H7 (cell line): ENCODE measurements around the gene ERN1. TPM values are rescaled to one million over a fixed set of nuclear protein-coding genes. Genes with fewer than 3 reads are reported as not detected.
A peak's percentile ranks its signal among the peaks of the same experiment; 100 is the strongest.
"Not testable (repeated sequence)": the region's sequence is repeated elsewhere in the genome, so short reads cannot be mapped to it uniquely, and the experiment has no call there.

Source experiments
- DNase-seq: peaks from one replicate; pipeline ENCODE4 v3.0.0; 2012
- H3K27me3 ChIP-seq: 2 replicates; pipeline ENCODE4 v1.6.0; 2011; ENCODE audit warnings: mild to moderate bottlenecking, low read length; ENCODE audit not compliant: control insufficient read depth, insufficient read depth
- H3K36me3 ChIP-seq: replicated peaks from 2 replicates; pipeline ENCODE4 v1.5.1; 2011; ENCODE audit warnings: low read length; ENCODE audit not compliant: control insufficient read depth, insufficient read depth
- H3K4me3 ChIP-seq: 2 replicates; pipeline ENCODE4 v1.5.1; 2011; ENCODE audit warnings: low read depth, mild to moderate bottlenecking, control low read depth, low read length, moderate library complexity; ENCODE audit not compliant: insufficient read depth
- total RNA-seq: library from RNA; depleted of rRNA; stranded (reverse); fragments of >200 nt; shearing (Covaris generic); gene quantifications from 2 replicates; pipeline ENCODE4 v1.2.3, GENCODE V29; 2014

ERN1 gene
- total RNA-seq, 1 experiment from 2014 or later, result 1.8 TPM

GRCh38 chr17:64024215-64024654 lies 105.7 kb downstream of the ERN1 start:
- no peak overlapping the region for H3K4me3 ChIP-seq
- DNase-seq, result no peak
- peaks cover 7% of the 10 kb centered on the region for H3K27me3 ChIP-seq
- H3K36me3 ChIP-seq, result no peaks in the 10 kb centered on the region

- DNase-seq, result no peak
- Histone ChIP-seq H3K4me3 (no peak overlapping the region), H3K27me3 (peaks cover 7% of the 10 kb centered on the region), H3K36me3 (no peaks in the 10 kb centered on the region)
Observed at GRCh38 chr17:64022611-64023063, 107.3 kb downstream of the ERN1 start.

GRCh38 chr17:64020056-64020766 lies 109.7 kb downstream of the ERN1 start, which contains the start of gene ICAM2:
TSS of gene ICAM2 (minus strand) at chr17:64020633. CDS start at chr17:64006691, 13,942 bp downstream.
- peak; percentile 32 for DNase-seq
- H3K4me3 ChIP-seq, result peak within 1 kb of the TSS; percentile 32

GRCh38 chr17:64019551-64019961 lies 110.4 kb downstream of the ERN1 start:
- H3K4me3 ChIP-seq, H3K36me3 ChIP-seq, H3K27me3 ChIP-seq, DNase-seq: not testable (repeated sequence)

More at GRCh38 chr17:64020056-64020766, 109.7 kb downstream of the ERN1 start, which contains the start of gene ICAM2:
- H3K27me3 ChIP-seq, result peaks cover 5% of the 10 kb centered on the region
- no peaks in the 10 kb centered on the region for H3K36me3 ChIP-seq

GRCh38 chr17:64017381-64017980 lies 112.5 kb downstream of the ERN1 start:
- DNase-seq, result no peak
- peaks cover 5% of the 10 kb centered on the region for H3K27me3 ChIP-seq
- H3K36me3 ChIP-seq, result no peaks in the 10 kb centered on the region
- H3K4me3 ChIP-seq, result no peak overlapping the region

GRCh38 chr17:64016974-64017373 lies 113.0 kb downstream of the ERN1 start:
- DNase-seq, result no peak
- Histone ChIP-seq H3K4me3 (no peak overlapping the region), H3K36me3 (no peaks in the 10 kb centered on the region), H3K27me3 (peaks cover 5% of the 10 kb centered on the region)

- Histone ChIP-seq H3K4me3 (no peak overlapping the region), H3K27me3 (peaks cover 5% of the 10 kb centered on the region), H3K36me3 (no peaks in the 10 kb centered on the region)
- no peak for DNase-seq
Observed at GRCh38 chr17:64016231-64016784, 113.6 kb downstream of the ERN1 start.

- Histone ChIP-seq H3K4me3 (no peak overlapping the region), H3K27me3 (peaks cover 5% of the 10 kb centered on the region), H3K36me3 (no peaks in the 10 kb centered on the region)
- no peak for DNase-seq
Observed at GRCh38 chr17:64015447-64015846, 114.5 kb downstream of the ERN1 start.

GRCh38 chr17:64009571-64010402 lies 120.2 kb downstream of the ERN1 start:
- no peak for DNase-seq
- H3K27me3 ChIP-seq, result no peaks in the 10 kb centered on the region

GRCh38 chr17:64008830-64009229 lies 121.1 kb downstream of the ERN1 start:
- DNase-seq, result no peak
- H3K4me3 ChIP-seq, result no peak overlapping the region
- no peaks in the 10 kb centered on the region for H3K27me3 ChIP-seq
- H3K36me3 ChIP-seq, result no peaks in the 10 kb centered on the region

More at GRCh38 chr17:64009571-64010402, 120.2 kb downstream of the ERN1 start:
- Histone ChIP-seq H3K4me3 (no peak overlapping the region), H3K36me3 (no peaks in the 10 kb centered on the region)

- DNase-seq, result no peak
- Histone ChIP-seq H3K27me3 (no peaks in the 10 kb centered on the region), H3K36me3 (no peaks in the 10 kb centered on the region), H3K4me3 (no peak overlapping the region)
Observed at GRCh38 chr17:64008346-64008745, 121.6 kb downstream of the ERN1 start.

- Histone ChIP-seq H3K36me3 (no peaks in the 10 kb centered on the region), H3K27me3 (no peaks in the 10 kb centered on the region), H3K4me3 (no peak overlapping the region)
- peak; percentile 28 for DNase-seq
Observed at GRCh38 chr17:64007838-64008282, 122.1 kb downstream of the ERN1 start.

- peak; percentile 28 for DNase-seq
- H3K27me3 ChIP-seq, H3K36me3 ChIP-seq, H3K4me3 ChIP-seq: not testable (repeated sequence)
Observed at GRCh38 chr17:64007089-64007837, 122.7 kb downstream of the ERN1 start.
